Gastrocnemius medialis (tissue), 4 donors: ENCODE results near the gene GPATCH3.

Source experiments
- POLR2A ChIP-seq, 2 donors: fragments of 450-650 bp; IDR thresholded peaks; one replicate each; pipeline ENCODE4 v1.6.1; 2017; ENCODE audit warnings: antibody characterized with exemption in 2 of 2, mild to moderate bottlenecking in 2 of 2, moderate library complexity in 2 of 2
- TF ChIP-seq, protein P1 (sequence below), 5 experiments: fragments of 450-650 bp in 3 of 5; fragments of 200-600 bp in 2 of 5; sonication (generic) in 2 of 5; IDR thresholded peaks in 4 of 5; conservative IDR thresholded peaks in 1 of 5; 1 replicate in 4 of 5; 2 replicates in 1 of 5; pipeline ENCODE4 v1.5.1; 2016 to 2019; ENCODE audit warnings: antibody characterized with exemption in 5 of 5, mild to moderate bottlenecking in 3 of 5, moderate library complexity in 3 of 5

DNA sequence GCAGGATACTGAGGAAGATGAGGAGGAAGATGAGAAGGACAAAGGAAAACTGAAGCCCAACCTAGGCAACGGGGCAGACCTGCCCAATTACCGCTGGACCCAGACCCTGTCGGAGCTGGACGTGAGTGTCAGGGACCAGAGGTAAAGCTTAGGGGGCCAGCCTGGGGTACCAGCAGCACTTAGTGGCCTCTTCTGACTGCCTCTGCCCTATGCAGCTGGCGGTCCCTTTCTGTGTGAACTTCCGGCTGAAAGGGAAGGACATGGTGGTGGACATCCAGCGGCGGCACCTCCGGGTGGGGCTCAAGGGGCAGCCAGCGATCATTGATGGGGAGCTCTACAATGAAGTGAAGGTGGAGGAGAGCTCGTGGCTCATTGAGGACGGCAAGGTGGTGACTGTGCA lies 42.4 kb upstream of the GPATCH3 start:
- TF ChIP-seq, protein P1, sequence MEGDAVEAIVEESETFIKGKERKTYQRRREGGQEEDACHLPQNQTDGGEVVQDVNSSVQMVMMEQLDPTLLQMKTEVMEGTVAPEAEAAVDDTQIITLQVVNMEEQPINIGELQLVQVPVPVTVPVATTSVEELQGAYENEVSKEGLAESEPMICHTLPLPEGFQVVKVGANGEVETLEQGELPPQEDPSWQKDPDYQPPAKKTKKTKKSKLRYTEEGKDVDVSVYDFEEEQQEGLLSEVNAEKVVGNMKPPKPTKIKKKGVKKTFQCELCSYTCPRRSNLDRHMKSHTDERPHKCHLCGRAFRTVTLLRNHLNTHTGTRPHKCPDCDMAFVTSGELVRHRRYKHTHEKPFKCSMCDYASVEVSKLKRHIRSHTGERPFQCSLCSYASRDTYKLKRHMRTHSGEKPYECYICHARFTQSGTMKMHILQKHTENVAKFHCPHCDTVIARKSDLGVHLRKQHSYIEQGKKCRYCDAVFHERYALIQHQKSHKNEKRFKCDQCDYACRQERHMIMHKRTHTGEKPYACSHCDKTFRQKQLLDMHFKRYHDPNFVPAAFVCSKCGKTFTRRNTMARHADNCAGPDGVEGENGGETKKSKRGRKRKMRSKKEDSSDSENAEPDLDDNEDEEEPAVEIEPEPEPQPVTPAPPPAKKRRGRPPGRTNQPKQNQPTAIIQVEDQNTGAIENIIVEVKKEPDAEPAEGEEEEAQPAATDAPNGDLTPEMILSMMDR (IDR thresholded peaks at IDR 0.05 in 4 of 5, conservative IDR thresholded peaks at IDR 0.05 in 1 of 5): no peak
- TF ChIP-seq POLR2A (IDR thresholded peaks at IDR 0.05): no peak
